ENCODE measurements around the gene FAM135A. TPM values are rescaled to one million over a fixed set of nuclear protein-coding genes. Genes with fewer than 3 reads are reported as not detected.
"Not testable (repeated sequence)": the region's sequence is repeated elsewhere in the genome, so short reads cannot be mapped to it uniquely, and the experiment has no call there.

FAM135A gene
- total RNA-seq, 1 donor from 2014 or later, result 48.0 TPM

DNA sequence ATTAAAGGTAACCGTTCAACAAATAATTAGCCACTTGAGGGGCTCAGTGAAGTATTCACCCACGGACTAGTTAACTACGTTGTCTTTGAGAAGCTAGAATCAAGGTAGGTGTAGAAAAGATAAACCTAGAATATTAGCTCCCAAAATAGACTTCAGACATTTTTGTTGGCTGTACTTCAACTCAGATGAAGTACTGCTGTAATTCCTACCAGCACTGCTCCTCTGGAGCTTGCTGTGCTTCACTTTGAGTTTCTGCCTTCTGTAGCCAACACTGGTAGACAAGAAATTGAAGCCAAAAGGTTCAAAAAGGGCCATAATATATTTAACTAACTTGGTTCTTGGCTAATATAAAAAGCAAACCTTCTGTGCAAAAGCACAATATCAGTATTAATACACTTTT, 134.6 kb downstream of the FAM135A start:
- DNase-seq, result no peak

DNA sequence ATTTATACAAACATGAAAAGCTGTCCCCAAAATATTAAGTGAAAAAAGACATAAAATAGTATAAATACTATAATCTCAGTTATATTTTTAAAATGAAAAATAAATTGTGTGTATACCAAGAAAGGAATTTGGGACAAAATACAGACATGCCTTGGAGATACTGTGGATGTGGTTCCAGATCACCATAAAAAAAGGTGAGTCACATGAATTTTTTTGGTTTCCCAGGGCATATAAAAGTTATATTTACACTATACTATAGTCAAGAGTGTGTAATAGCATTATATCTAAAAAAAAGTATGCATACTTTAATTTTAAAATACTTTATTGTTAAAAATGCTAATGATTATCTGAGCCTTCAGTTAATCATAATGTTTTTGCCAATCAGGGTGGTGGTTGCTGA, 136.0 kb downstream of the FAM135A start:
- DNase-seq, result no peak

- no peak for DNase-seq
Observed at GRCh38 chr6:70551566-70551965, 138.3 kb downstream of the FAM135A start.

DNA sequence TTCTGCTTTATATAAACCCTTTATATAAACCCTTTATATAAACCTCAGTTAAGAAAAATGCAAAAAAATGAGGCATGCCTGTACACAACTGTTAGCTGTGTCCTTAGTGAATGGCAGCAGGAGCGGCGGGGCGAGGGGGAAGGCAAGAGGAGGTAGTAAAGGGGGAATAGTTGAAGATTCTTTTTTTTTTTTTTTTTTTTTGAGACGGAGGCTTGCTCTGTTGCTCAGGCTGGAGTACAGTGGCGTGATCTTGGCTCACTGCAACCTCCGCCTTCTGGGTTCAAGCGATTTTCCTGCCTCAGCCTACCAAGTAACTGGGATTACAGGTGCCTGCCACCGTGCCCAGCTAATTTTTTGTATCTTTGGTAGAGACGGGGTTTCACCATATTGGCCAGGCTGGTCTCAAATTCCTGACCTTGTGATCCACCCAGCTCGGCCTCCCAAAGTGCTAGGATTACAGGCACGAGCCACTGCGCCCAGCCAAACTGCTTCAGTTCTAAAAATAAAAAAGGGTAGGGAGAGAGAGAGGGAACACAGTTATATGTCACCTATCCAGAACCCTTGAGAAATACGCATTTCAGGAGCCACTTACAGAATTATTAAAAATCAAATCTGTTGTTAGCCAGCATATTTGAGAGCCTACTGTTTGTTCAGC, 139.1 kb downstream of the FAM135A start:
- DNase-seq, result not testable (repeated sequence)

GRCh38 chr6:70552974-70553373, 139.7 kb downstream of the FAM135A start:
- DNase-seq, result no peak

DNA sequence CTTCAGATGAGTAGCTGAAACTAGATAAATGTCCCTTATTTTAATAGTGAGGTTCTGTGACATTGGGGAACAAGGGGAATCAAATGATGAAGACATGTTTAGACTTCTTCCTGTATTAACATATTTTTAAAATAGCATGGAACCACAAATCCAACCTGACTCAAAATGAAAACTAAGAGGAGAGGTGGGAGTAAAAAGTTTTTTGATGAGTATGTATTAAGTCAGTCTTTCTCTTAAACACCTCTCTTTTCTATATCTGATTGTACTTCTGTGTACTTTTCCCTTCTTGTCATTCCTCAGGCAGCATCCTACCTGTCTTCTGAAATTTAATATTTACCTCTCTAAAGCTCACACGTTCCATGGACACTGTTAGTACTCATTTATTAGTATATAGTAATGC, 144.7 kb downstream of the FAM135A start:
- no peak for DNase-seq

GRCh38 chr6:70562401-70562800, 149.1 kb downstream of the FAM135A start:
- DNase-seq, result not testable (repeated sequence)

DNA sequence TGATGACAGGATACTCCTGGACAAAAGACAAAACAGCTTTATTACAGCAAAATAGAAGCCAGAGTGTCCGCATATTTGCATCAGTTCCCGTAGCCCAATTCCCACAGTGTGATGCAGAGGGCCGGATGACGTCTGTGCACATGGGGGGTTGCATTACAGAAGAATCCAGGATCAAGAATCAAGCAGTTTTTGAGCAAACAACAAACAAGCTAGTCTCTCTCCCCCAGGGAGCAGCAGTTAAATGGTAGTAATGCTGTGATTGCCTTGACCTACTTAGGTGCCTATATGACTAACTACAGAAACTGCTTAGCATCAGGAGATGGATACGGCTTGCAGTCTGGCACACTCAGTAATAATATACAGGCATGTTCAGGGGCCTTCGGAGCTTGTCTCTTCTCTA, 150.2 kb downstream of the FAM135A start:
- DNase-seq, result no peak

GRCh38 chr6:70566751-70567382, 153.6 kb downstream of the FAM135A start, which contains the start of gene SDHAF4:
SDHAF4 (plus strand) TSS chr6:70566930; CDS start chr6:70566941, 11 bp downstream.
- peak; percentile 68 for DNase-seq

- no peak for DNase-seq
Observed at GRCh38 chr6:70574643-70575042, 161.3 kb downstream of the FAM135A start.

DNA sequence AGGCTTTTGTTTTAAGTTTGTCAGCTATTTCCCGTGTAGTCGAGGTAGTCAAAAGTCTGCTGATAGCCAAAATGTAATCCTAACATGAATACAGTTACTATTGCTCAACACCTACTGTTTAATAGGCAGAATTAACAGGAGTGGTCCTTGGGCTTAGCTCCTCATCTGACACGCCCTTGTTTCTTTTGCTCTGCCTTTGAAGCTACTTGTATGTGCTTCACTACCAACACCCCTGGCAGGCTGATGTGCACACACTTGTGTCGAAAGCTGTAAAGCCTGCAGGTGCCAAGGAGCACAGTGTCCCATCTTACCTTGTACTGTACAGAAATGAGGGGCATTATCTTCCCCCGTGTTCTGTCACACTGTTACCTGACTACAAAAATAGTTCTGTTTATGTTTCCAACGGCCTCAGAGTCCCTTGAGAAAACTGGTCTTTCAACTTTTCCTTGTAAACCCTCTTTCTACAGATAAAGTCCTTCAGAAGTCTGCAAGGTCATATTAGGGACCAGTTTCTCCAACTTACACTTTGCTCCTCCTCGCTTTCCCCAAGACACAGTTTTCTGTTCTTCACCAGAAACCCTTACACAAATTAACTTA, 162.7 kb downstream of the FAM135A start:
- no peak for DNase-seq

DNA sequence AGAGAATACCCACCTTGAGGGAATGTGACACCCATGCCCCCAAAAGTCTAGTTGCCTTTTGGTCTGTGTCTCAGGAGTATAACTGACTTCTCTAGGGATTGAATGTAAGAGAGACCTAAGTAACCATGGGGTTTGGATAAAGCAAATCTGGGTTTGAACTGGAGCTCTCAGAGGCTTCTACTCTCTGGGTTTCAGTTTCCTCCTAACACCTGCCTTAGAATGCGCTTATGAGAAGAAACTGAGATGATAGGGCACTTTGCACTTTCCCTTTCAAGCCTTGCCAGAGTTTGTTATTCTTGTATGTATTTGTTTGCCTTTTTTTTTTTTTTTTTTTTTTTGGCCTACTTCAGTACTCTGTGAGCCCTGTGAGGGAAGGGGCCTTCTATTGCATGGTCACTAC, 172.8 kb downstream of the FAM135A start:
- no peak for DNase-seq

- no peak for DNase-seq
Observed at GRCh38 chr6:70590400-70590799, 177.1 kb downstream of the FAM135A start.

GRCh38 chr6:70592391-70593117, 179.2 kb downstream of the FAM135A start:
- DNase-seq, result no peak

DNA sequence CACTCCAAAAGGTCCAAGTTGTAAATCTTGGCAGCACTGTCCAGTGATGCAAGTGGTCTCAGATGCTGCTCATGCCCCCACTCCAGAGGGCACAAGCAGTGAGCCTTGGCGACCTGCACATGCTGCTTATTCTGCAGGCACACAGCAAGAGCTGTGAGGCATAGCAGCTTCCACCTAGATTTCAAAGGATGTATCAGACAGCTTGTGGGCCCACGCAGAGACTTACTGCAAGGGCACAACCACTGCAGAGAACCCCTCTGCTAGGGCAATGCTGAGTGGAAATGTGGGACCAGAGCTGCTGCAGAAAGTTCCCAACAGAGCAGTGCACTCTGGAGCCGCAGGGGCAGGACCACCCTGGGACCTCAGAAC, 179.8 kb downstream of the FAM135A start:
- no peak for DNase-seq

DNA sequence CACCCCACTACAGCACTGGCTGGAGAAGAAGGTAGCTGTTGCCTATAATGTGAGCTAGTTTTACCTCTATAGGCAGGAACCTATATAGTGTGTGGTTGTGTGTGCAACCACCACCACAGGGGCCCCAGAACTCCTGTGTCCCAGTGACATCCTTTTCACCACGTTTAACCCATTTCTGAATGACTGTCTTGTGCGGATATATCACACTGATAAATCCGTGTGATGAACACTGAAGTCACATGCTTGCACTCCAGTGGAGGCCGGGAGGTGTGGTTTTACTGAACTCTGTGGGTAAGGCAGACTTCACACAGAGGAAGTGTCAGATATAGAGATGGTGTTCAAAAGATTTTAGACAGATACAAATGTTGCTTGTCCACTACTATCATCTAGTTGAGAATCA, 185.9 kb downstream of the FAM135A start:
- no peak for DNase-seq

- no peak for DNase-seq
Observed at GRCh38 chr6:70601014-70601413, 187.7 kb downstream of the FAM135A start.

- DNase-seq, result no peak
Observed at GRCh38 chr6:70604254-70604653, 190.9 kb downstream of the FAM135A start.

DNA sequence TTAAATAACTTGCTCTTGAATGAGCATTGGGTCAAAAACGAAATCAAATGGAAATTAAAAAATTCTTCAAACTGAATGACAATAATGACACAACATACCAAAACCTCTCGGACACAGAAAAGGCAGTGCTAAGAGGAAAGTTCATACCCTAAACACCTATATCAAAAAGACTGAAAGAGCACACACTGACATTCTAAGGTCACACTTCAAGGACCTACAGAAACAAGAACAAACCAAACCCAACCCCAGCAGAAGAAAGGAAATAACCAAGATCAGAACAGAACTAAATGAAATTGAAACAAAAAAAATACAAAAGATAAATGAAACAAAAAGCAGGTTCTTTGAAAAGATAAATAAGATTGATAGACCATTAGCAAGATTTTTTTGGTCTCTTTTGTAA, 194.1 kb downstream of the FAM135A start:
- DNase-seq, result not testable (repeated sequence)

GRCh38 chr6:70609181-70609580, 195.9 kb downstream of the FAM135A start:
- not testable (repeated sequence) for DNase-seq

Measured in skin of body (tissue), 2 donors.